H4 (cell line): ENCODE results near the gene REPIN1. TPM values are rescaled to one million over a fixed set of nuclear protein-coding genes. Genes with fewer than 3 reads are reported as not detected.
"Not testable (repeated sequence)": the region's sequence is repeated elsewhere in the genome, so short reads cannot be mapped to it uniquely, and the experiment has no call there.

ENCODE experiments used
- DNase-seq: peaks from one replicate; pipeline ENCODE4 v3.0.0-alpha.2; 2015; ENCODE audit warnings: low spot score
- total RNA-seq: library from RNA; depleted of rRNA; stranded (reverse); fragments of >200 nt; shearing (Covaris generic); gene quantifications from 2 replicates; pipeline ENCODE4 v1.2.3, GENCODE V29; 2014

REPIN1 gene
- total RNA-seq, 1 experiment from 2014 or later: 40.4 TPM

DNA sequence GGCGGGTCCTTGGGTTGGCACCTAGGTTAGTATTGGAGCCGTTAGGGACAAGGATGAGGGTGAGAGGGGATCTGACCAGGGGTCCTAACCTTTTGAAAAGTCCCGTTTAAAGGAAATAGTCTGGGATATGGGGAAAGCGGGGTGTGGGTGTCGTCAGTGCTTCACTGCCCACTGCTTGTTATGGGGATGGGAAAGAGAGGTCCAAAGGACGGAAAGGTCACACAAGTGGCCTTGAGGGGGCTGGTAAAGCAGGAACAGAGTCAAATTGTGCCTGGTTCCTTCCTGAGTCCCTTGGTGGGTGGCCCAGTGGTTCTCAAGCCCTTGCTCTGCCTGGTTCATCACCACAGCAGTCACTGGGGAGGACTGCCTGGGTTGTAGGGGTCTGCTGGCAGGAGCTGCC lies 7.9 kb downstream of the REPIN1 start:
- no peak for DNase-seq

DNA sequence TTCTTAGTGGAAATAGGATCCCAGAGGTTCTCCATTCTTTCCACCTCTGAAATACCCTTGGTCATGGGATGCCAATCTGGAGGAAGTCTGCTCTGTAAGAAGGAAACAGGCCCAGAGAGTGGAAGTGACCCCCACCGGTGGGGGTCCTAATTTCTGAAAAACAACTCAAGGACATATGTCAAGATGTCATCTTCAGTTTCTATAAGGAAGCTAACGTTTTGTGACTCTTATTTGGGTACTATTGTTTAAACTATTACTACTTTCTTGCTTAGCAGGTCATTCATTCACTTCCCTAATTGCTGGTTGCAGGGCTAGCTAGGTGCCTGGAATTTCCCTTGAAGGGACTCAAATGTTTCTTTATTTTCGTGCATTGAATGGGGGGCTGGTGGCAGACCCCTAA lies 8.6 kb downstream of the REPIN1 start:
- DNase-seq: no peak

- no peak for DNase-seq
These were observed 9.0 kb downstream of the REPIN1 start for GRCh38 chr7:150377635-150378034.

DNA sequence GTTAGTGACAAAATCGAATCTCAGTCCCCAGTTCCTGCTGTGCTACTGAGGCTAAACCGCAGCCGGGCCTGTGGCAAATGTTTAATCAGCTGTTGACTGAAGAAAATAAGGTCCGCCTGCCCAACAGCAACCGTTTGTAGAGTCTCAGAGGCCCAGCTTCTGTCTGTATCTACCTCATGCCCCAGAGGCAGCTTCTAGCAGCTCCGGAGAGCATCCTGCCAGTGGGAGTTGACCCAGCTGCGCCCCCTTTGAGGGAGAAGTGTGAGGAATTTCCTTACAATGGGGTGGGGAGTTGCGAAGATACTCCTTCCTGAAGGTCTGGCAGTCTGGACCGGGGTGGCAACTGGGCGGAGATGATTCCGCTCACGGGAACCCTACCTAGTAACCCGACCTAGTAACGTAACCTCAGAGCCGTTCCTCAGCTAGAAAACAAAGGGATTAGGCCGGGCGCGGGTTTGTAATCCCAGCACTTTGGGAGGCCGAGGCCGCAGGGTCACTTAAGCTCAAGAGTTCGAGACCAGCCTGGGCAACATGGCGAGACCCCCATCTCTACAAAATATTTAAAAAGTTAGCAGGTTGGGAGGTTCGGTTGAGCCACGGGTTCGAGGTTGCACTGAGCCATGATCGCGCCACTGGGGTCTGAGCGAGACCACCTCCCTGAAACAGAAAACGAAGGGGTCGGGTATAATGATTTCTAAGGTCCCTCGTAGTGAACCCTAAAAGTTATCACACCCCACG lies 9.7 kb downstream of the REPIN1 start:
- peak; percentile 87 for DNase-seq

- DNase-seq: peak; percentile 88
These were observed 10.3 kb downstream of the REPIN1 start, which contains the start of gene ZNF775 for GRCh38 chr7:150378853-150379440. TSS of gene ZNF775 (plus strand) at chr7:150379330. CDS start at chr7:150388471, 9,141 bp downstream.

DNA sequence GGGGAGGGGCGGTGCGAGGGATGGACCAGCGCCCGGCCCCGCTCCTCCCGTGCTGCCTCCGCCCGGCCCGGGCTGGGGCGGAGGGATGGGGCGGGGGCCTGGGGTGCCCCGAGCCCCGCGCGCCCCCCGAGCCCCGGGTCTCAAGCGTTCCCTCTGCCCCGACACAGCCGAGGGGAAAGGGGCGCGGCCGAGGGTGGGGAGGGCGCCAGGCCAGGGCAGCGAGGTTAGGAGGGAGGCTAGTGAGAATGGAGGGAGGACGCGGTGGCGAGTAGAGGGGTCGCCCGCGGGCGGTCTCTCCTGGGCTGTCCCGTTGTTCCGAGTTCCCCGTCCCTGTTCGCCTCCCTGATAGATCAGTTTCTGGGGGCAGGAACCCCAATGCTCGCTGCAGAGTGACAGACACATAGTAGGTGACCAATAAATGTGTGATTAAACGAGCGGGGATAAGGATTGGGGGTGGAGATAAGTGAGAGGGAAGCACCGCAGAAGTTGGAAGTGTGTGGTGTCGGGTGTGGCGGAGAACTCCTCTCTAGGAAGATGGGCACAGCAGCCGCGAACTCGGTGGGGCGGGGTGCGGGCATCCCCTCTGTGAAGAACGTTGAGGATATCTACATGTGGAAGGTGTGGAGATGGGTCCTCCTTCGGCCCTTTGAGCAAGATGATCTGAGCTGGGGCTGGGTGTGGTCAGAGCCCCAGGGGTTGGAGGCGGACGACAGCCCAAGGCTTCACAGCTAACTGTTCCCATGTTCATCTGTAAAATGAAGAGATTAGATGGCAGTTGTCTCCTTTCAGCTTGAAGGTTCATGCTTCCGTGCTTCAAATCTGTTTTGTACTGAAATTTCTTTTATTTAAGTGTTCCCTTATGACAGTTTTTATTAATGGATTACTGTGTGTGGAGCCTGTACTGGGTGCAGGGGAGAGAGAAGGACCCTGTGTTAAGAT lies 11.1 kb downstream of the REPIN1 start:
- DNase-seq: no peak

DNA sequence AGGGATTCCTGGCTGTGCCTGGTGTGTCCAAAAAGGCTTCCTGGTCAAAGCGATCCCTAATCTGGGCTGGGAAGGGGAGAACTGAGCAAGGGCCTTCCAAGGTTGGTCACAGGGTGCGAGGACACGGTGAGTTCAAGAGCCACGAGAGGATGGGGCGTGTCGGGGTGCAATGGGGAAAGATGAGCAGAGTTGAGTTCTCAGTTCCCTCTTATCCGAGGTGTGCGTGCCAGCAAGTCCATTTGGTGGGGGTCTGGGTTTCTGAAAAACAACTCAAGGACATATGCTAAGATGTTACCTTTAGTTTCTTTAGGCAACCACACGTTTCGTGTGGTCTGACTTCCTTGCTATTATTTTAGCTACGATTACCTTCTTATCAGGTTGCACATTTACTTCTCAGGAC lies 11.8 kb downstream of the REPIN1 start:
- no peak for DNase-seq

DNA sequence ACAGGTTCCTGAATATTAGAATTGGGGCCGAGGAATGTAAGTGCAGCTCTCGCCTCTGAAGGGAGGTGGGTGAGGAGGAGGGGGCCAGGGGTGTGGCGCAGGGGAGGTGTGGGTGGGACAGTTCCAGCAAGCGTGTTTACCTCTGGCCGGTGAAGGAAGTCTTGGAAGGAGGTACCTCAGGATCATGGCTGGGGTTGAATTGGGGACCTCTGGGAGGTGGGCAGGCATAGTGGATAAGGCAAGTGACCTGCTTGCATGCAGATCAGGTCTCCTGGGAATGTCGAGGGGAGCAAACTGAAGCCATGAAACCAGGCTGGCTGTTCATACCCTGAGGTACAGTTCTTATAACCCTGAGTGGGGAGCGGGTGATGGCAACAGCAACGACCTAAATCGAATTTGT lies 12.5 kb downstream of the REPIN1 start:
- no peak for DNase-seq

DNA sequence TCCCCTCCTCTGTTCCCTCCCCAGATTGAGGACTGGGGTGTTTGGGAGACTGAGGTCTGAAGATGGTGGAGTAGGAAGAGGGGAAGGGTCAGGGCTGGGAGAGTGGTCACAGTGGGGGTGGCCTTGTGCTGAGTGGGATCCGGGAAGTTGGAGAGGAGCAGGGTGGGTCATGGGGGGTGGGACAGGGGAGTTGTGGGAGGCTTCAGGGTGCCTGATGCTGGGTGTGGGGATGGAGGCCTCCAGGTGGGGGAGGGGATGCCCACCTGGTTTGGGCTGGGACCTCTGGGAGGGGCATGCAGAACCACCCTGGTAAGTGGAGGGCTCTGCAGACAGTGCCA lies 13.1 kb downstream of the REPIN1 start:
- no peak for DNase-seq

DNA sequence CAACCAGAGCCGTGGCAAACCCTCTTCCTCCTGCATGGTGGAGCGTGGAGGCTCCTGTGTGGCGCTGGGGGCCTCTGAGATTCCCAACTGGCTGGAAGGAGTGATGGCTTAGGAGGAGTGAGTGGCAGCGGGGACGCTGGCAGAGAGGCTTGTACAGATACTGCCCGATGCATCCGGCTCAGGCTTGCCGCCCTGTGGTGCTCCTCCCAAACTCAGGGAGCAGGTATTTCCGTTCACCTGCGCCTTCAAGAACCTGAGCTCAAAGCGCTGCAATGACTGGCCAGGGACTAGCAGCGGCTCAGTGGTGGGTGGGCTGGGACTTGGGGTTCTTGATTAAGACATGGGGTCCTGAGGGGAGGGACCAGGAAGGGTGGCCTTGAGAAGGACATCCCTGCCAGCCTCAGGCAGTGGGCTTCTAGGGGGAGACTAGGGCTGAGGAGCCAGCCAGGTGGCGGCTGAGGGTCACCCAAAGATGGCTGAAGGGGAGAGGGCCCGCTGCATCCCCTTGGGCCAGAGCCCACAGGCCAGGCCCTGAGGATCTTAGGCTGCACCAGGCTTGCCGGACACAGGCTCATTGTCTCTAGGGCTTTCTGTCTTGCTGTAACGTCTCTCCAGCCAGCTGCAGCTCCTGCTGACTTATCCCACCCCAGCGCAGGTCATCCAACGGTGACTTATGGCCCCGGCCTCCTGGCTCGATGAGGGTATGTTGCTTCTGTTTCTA lies 13.7 kb downstream of the REPIN1 start:
- no peak for DNase-seq

DNA sequence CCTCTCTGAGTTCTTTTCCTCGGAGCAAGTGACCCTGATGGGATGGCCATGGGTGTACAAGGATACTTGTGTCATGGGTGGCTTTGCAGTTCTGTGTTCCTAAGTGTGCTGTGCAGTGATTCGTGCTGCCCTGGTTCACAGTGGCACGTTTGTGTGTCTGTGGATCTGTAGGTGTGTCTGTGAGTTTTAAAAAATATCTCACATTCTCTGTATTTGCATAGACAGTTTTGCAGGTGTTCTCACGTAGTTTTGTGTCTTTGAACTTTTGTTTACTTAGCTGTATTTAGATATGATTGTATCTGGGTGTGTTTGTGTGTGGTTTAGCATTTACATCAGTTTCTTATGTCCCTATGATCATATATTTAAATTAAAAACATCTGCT lies 14.2 kb downstream of the REPIN1 start:
- no peak for DNase-seq

DNA sequence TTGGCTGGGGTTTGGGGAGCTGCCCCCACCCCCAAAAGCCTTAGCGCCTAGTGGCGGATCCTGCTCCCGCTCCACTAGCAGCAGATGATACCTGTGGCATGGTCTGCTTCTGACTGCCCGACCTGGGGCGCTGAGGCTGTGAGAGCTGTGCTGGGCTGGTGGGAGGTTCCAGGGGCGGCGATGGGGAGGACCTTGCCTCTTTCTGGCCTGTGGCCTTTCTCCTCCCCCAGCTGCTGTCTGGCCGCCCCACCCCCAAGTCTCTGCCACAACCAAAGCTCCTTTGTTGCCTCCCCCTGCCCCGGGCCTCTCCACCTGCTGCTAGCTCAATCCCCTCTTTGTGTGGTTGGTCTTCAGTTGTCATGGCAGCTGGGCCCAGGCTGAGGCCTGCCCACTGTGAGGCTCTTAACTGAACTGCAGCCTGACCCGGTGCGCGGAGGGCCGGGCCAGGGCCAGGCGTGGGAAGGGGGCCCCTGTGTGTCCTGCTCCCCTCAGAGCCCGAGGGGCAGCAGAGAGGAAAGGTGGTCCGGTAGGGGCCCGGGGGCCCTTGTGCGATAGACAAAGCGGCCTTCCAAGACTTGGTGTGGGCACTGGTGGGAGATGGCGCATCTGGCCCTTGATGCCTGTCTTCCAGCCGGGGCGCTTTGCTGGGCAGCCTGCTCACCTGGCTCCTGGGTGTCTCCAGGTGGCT lies 15.2 kb downstream of the REPIN1 start:
- no peak for DNase-seq

DNA sequence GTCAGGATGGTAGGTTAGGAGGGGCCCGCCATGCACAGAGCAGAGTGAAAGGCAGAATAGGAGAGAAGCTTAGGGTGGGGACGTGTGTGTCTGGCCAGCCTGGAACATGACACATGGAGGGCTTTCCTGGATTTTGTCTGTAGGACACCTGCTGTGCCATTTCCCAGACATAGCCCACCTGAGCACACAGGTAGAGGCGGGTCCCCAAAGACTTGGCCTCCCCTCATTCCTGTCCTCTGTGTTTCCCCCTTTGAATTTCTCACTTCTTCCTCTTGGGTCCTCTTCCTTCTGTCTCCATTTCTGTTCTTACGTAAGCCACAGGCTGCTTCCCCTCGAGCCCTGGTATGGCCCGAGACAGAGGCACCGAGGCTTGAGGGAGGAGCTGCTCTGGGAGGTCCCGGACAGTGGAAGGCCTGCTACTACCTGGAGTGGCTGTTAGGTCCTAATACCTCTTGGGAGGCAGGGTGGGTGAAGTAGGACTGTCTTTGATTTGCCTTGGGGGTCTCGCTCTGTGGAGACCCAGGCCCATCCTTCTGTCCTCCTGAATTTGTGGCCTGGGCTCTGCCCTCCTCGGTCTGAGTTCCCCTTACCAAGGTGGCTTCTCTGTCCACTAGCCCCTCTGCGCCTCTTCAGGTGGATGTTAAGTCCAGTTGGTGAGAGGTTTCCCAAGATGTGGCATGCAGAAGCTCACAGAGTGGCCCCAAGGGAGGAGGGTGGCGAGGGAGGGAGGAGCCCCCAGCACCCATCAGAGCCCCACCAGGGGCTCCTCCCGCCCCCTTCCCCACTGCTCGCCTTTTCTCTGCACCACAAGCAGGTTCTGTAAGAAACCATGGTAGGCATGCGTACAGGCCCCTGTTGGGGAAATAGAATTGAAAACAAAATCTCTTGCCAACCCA lies 16.0 kb downstream of the REPIN1 start:
- no peak for DNase-seq

DNA sequence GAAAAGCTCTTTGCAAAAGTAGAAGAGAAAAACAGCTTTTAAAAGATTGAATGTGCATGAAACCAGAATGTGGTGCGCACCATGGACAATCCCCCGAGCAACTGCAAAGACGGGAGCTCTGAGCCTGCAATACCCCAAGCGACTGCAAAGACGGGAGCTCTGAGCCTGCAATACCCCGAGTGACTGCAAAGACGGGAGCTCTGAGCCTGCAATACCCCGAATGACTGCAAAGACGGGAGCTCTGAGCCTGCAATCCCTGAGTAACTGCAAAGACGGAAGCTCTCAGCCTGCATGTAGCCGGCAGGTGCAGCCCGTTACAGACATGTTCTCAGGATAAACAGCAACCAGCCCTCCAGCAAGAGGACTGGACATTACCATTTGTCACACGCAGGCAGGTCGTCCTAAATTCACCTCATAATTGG lies 16.7 kb downstream of the REPIN1 start:
- DNase-seq: no peak

DNA sequence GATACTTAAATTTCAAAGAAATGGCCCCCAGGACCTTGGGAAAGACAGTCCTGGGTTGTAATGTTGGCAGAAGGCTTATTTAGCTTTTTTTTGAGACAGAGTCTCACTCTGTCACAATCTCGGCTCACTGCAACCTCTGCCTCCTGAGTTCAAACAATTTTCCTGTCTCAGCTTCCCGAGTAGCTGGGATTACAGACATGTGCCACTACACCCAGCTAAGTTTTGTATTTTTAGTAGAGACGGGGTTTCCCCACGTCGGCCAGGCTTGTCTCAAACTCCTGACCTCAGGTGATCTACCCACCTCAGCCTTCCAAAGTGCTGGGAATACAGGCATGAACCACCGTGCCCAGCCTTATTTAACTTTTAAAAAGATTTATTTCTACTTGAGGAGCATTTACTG lies 17.3 kb downstream of the REPIN1 start:
- not testable (repeated sequence) for DNase-seq

DNA sequence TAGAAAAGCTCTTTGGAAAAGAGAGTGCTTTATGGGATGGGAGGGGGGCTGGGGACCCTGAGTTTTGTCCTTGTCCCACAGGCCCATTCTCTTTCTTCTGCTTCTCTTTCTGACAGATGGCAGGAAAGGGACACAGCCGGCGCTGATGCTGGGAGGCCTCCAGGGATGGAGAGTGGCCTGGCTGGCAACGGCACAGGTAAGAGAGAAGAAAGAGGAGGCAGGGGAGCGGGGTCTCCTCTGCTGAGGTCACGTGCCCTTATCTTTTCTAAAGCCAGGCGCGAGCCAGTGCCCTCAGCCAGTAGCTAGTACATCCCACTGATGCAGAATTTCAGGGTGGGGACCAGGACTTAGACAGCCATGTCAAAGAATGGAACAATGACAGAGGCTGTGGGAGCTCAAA lies 19.7 kb downstream of the REPIN1 start:
- DNase-seq: no peak

DNA sequence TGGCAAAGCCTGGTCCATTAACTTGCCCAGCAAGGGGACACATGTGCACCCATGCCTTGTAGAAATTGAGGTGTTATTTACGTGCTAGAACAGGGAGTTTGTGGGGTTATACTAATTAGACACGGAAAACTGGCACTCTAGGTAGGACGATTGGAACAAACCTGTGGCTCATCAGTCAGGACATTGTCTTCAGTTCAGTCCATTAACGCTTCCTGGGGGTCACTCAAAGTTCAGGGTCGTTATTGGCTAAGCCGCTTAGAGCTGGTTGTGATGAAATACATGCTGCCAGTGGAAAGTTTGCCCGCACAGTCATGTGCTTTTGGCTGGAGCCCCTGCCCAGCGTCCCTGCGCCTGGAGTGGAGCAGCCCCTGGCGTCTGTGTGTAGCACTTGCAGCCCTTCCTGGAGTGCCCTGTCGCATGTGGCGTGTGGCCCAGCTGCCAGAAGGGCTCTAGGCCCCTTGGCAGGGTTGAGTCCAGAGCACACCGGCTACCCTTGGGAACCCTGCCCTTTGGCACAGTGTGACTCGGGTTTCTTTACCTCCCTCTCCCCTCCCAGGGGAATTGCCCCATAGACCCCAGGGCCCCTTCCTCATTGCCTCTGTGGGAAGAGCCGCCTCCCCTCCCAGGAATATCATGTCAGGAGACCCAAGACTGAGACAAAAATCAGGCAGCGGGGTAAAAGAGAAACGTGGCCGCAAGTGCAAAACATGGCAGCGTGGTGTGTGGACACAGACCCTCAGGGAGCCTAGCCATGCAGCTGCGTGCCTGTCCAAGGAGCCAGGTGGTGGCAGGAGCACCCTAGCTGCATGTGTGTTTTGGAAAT lies 20.3 kb downstream of the REPIN1 start:
- DNase-seq: peak; percentile 51

GRCh38 chr7:150389532-150389816 lies 20.9 kb downstream of the REPIN1 start:
- DNase-seq: no peak

DNA sequence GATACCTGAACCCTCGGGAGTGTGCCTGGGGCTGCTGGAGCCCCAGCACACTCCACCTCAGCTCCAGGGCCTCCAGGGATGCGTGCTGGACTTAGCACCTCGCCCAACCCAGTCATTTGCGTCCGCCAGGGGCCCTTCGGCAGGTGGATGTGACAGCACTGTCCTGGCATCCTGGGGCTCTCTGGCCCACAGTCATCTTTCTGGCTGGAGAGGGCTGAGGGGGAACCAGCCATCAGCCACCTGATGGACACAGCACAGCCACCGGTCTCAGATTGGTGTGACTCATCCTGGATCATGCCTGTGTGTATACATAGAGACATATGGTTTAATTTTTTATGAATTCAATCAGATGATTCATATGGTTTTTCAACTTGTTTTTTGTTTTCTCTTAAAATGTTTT lies 21.6 kb downstream of the REPIN1 start:
- no peak for DNase-seq

DNA sequence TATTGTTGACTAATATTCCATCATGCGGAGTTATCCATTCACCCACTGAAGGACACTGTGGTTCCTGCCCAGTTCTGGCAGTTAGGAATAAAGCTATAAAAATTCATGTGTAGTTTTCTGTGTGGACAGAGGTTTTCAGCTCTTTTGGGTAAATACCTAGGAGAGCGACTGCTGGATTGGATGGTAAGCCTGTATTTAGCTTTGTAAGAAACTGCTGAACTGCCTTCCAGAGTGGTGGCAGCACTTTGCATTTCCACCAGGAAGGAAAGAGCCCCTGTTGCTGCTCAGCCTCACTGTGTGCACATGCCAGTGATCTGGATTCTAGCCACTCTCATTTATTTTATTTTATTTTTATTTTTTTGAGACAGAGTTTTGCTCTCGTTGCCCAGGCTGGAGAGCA lies 24.7 kb downstream of the REPIN1 start:
- DNase-seq: no peak
